Measurements from ENCODE around the gene GTF2IRD1.
"Not testable (repeated sequence)": the region's sequence is repeated elsewhere in the genome, so short reads cannot be mapped to it uniquely, and the experiment has no call there.

The GTF2IRD1 gene

DNA sequence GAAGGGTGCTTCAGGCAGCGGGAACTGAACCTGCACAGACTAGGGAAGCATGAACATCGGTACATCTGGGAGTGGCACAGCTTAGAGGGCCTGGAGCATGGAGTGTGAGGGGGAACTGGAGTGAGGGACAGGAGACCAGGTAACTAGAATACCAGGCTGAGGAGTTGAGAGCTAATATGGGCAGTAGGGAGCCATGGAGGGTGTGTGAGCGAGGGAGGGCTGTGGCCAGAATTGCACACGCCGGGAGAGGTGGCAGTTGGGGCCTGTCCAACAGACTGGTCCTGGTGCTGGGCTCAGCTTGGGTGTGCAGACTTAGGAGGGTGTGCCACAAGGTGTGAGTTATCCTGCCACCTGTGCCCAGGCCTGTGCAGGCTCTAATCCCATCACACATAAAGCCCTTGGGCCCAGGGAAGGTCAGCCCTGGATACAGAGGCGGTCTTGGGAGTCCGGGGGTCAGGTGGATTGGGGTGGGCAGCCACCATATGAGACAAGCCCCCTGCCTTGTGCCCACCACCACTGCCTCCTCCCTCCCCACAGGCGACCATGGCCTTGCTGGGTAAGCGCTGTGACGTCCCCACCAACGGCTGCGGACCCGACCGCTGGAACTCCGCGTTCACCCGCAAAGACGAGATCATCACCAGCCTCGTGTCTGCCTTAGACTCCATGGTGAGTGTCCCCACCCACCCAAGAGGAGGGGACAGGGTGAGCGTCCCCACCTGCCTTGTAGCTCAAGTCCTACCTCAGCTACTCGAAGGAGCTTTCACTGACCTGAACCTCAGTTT is 54.0 kb downstream of the GTF2IRD1 start:
- Histone ChIP-seq H3K36me3 (ENCODE audit: control insufficient read depth, insufficient read depth, low read length, severe bottlenecking) (no peaks in the 10 kb centered on the region), H3K9me3 (ENCODE audit: control insufficient read depth, low read length) (no peaks in the 10 kb centered on the region), H3K9ac (ENCODE audit: low read length) (no peak overlapping the region), H3K27me3 (replicated peaks; ENCODE audit: control insufficient read depth, insufficient read depth, low read length) (no peaks in the 10 kb centered on the region), H3K4me3 (ENCODE audit: low read length) (no peak overlapping the region), H3K4me1 (ENCODE audit: control insufficient read depth, insufficient read depth, low read length) (no peaks in the 10 kb centered on the region)
- DNase-seq (ENCODE audit: low read depth) = no peak

DNA sequence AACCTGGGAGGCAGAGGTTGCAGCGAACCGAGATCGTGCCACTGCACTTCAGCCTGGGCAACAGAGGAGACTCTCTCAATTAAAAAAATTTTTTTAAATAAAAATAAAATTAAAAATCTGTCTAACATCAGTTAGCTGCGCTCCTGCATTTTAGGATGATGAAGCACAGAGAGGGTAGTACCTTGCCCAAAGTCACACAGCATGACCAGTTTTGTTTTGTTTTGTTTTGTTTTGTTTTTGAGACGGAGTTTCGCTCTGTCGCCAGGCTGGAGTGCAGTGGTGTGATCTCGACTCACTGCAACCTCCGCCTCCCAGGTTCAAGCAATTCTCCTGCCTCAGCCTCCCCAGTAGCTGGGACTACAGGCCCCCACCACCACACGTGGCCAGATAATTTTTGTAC is 55.7 kb downstream of the GTF2IRD1 start:
- H3K9me3 ChIP-seq (ENCODE audit: control insufficient read depth, low read length); H3K9ac ChIP-seq (ENCODE audit: low read length); H3K27me3 ChIP-seq (replicated peaks; ENCODE audit: control insufficient read depth, insufficient read depth, low read length); H3K36me3 ChIP-seq (ENCODE audit: control insufficient read depth, insufficient read depth, low read length, severe bottlenecking); DNase-seq (ENCODE audit: low read depth); H3K4me3 ChIP-seq (ENCODE audit: low read length); H3K4me1 ChIP-seq (ENCODE audit: control insufficient read depth, insufficient read depth, low read length): not testable (repeated sequence)

- no peaks in the 10 kb centered on the region for H3K9me3 ChIP-seq (ENCODE audit: control insufficient read depth, low read length)
- H3K36me3 ChIP-seq (ENCODE audit: control insufficient read depth, insufficient read depth, low read length, severe bottlenecking) = peaks cover 9% of the 10 kb centered on the region
- no peaks in the 10 kb centered on the region for H3K27me3 ChIP-seq (replicated peaks; ENCODE audit: control insufficient read depth, insufficient read depth, low read length)
- DNase-seq (ENCODE audit: low read depth) = no peak
- H3K4me3 ChIP-seq (ENCODE audit: low read length) = no peak overlapping the region
- H3K9ac ChIP-seq (ENCODE audit: low read length) = no peak overlapping the region
- H3K4me1 ChIP-seq (ENCODE audit: control insufficient read depth, insufficient read depth, low read length) = no peaks in the 10 kb centered on the region
These were observed 57.6 kb downstream of the GTF2IRD1 start for GRCh38 chr7:74511345-74511744.

- no peak for DNase-seq (ENCODE audit: low read depth)
- no peaks in the 10 kb centered on the region for H3K4me1 ChIP-seq (ENCODE audit: control insufficient read depth, insufficient read depth, low read length)
- H3K36me3 ChIP-seq (ENCODE audit: control insufficient read depth, insufficient read depth, low read length, severe bottlenecking) = peaks cover 9% of the 10 kb centered on the region
- H3K4me3 ChIP-seq (ENCODE audit: low read length) = no peak overlapping the region
- no peaks in the 10 kb centered on the region for H3K27me3 ChIP-seq (replicated peaks; ENCODE audit: control insufficient read depth, insufficient read depth, low read length)
- H3K9ac ChIP-seq (ENCODE audit: low read length) = no peak overlapping the region
- H3K9me3 ChIP-seq (ENCODE audit: control insufficient read depth, low read length) = no peaks in the 10 kb centered on the region
These were observed 59.1 kb downstream of the GTF2IRD1 start for GRCh38 chr7:74512762-74513161.

DNA sequence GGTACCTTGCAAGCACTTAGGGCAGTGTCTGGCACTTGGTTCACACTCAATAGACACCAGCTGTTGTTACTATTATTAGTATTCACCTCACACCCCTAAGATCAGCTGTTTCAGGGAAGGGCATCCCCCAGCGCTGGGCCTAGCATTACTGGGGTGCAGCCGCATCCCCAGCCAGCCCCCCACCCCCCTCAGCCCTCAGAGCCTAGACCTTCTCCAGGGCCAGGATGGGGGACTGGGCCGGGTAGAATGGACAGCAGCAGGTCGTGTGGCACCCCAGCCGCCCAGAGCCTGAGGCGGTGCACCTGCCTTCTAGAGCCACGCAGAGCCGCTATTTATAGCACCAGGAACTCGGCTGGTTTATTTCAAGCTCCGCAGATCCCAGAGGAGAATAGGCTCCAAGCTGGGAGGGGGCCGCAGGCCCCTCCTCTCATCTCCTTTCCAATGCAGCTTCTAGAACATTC is 60.5 kb downstream of the GTF2IRD1 start:
- DNase-seq (ENCODE audit: low read depth) = no peak
- H3K36me3 ChIP-seq (ENCODE audit: control insufficient read depth, insufficient read depth, low read length, severe bottlenecking) = peaks cover 14% of the 10 kb centered on the region
- no peaks in the 10 kb centered on the region for H3K4me1 ChIP-seq (ENCODE audit: control insufficient read depth, insufficient read depth, low read length)
- no peak overlapping the region for H3K9ac ChIP-seq (ENCODE audit: low read length)
- H3K27me3 ChIP-seq (replicated peaks; ENCODE audit: control insufficient read depth, insufficient read depth, low read length) = no peaks in the 10 kb centered on the region
- H3K9me3 ChIP-seq (ENCODE audit: control insufficient read depth, low read length) = no peaks in the 10 kb centered on the region
- no peak overlapping the region for H3K4me3 ChIP-seq (ENCODE audit: low read length)

DNA sequence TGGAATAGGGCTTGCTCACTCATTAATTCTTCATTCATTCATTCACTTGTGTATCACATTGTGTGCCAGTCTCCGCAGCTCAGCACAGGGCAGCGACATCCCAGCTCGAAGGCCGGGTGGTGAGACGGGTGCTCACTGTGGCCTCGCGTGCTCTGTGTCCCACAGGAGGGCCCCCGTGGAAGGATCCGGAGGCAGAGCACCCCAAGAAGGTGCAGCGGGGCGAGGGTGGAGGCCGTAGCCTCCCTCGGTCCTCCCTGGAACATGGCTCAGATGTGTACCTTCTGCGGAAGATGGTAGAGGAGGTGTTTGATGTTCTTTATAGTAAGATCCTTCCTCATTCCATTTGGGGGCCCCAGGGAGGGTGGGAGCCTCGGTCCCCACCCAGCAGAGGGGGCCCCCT is 61.6 kb downstream of the GTF2IRD1 start:
- DNase-seq (ENCODE audit: low read depth) = no peak
- Histone ChIP-seq H3K36me3 (ENCODE audit: control insufficient read depth, insufficient read depth, low read length, severe bottlenecking) (peaks cover 24% of the 10 kb centered on the region), H3K4me3 (ENCODE audit: low read length) (no peak overlapping the region), H3K27me3 (replicated peaks; ENCODE audit: control insufficient read depth, insufficient read depth, low read length) (no peaks in the 10 kb centered on the region), H3K9me3 (ENCODE audit: control insufficient read depth, low read length) (no peaks in the 10 kb centered on the region), H3K4me1 (ENCODE audit: control insufficient read depth, insufficient read depth, low read length) (no peaks in the 10 kb centered on the region), H3K9ac (ENCODE audit: low read length) (no peak overlapping the region)

DNA sequence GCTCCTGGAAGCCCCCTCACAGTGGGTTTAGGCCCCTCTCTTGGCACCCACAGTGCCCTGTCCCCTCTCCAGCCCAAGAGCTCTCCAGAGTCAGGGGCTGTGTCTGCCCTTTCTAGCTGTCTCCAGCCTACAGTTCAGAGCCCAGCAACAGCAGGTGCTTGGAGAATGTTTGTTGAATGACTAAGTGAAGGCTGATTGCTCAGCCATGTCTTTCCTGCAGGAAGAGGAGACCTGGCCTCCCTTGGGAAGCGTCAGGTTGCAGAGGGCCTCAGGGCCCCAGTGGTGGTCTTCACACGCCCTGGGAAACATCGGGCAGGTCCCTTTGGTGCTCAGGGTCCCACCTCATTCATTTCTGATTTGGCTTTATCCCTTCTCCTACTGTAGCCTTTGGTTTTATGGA is 62.5 kb downstream of the GTF2IRD1 start:
- no peak overlapping the region for H3K9ac ChIP-seq (ENCODE audit: low read length)
- H3K36me3 ChIP-seq (ENCODE audit: control insufficient read depth, insufficient read depth, low read length, severe bottlenecking) = peaks cover 28% of the 10 kb centered on the region
- H3K9me3 ChIP-seq (ENCODE audit: control insufficient read depth, low read length) = no peaks in the 10 kb centered on the region
- DNase-seq (ENCODE audit: low read depth) = no peak
- H3K4me3 ChIP-seq (ENCODE audit: low read length) = no peak overlapping the region
- H3K27me3 ChIP-seq (replicated peaks; ENCODE audit: control insufficient read depth, insufficient read depth, low read length) = no peaks in the 10 kb centered on the region
- H3K4me1 ChIP-seq (ENCODE audit: control insufficient read depth, insufficient read depth, low read length) = no peaks in the 10 kb centered on the region

GRCh38 chr7:74518041-74518440 is 64.3 kb downstream of the GTF2IRD1 start:
- Histone ChIP-seq H3K36me3 (ENCODE audit: control insufficient read depth, insufficient read depth, low read length, severe bottlenecking) (peaks cover 38% of the 10 kb centered on the region), H3K9ac (ENCODE audit: low read length) (no peak overlapping the region), H3K4me3 (ENCODE audit: low read length) (no peak overlapping the region), H3K9me3 (ENCODE audit: control insufficient read depth, low read length) (peaks cover 4% of the 10 kb centered on the region), H3K27me3 (replicated peaks; ENCODE audit: control insufficient read depth, insufficient read depth, low read length) (no peaks in the 10 kb centered on the region), H3K4me1 (ENCODE audit: control insufficient read depth, insufficient read depth, low read length) (no peaks in the 10 kb centered on the region)
- no peak for DNase-seq (ENCODE audit: low read depth)

- H3K9me3 ChIP-seq (ENCODE audit: control insufficient read depth, low read length) = peaks cover 4% of the 10 kb centered on the region
- no peak overlapping the region for H3K9ac ChIP-seq (ENCODE audit: low read length)
- no peak for DNase-seq (ENCODE audit: low read depth)
- no peaks in the 10 kb centered on the region for H3K4me1 ChIP-seq (ENCODE audit: control insufficient read depth, insufficient read depth, low read length)
- H3K27me3 ChIP-seq (replicated peaks; ENCODE audit: control insufficient read depth, insufficient read depth, low read length) = no peaks in the 10 kb centered on the region
- peaks cover 37% of the 10 kb centered on the region for H3K36me3 ChIP-seq (ENCODE audit: control insufficient read depth, insufficient read depth, low read length, severe bottlenecking)
- H3K4me3 ChIP-seq (ENCODE audit: low read length) = no peak overlapping the region
These were observed 64.9 kb downstream of the GTF2IRD1 start for GRCh38 chr7:74518654-74519053.

DNA sequence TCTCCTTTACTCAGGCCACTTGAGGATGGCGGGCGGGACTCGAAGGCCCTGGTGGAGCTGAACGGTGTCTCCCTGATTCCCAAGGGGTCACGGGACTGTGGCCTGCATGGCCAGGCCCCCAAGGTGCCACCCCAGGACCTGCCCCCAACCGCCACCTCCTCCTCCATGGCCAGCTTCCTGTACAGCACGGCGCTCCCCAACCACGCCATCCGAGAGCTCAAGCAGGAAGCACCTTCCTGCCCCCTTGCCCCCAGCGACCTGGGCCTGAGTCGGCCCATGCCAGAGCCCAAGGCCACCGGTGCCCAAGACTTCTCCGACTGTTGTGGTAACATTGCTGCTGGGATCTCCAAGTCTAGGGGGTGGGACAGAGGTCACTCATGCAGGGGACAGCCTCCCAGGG is 65.7 kb downstream of the GTF2IRD1 start:
- Histone ChIP-seq H3K9me3 (ENCODE audit: control insufficient read depth, low read length) (peaks cover 4% of the 10 kb centered on the region), H3K27me3 (replicated peaks; ENCODE audit: control insufficient read depth, insufficient read depth, low read length) (no peaks in the 10 kb centered on the region), H3K36me3 (ENCODE audit: control insufficient read depth, insufficient read depth, low read length, severe bottlenecking) (peaks cover 37% of the 10 kb centered on the region), H3K4me3 (ENCODE audit: low read length) (no peak overlapping the region), H3K9ac (ENCODE audit: low read length) (no peak overlapping the region), H3K4me1 (ENCODE audit: control insufficient read depth, insufficient read depth, low read length) (no peaks in the 10 kb centered on the region)
- no peak for DNase-seq (ENCODE audit: low read depth)

DNA sequence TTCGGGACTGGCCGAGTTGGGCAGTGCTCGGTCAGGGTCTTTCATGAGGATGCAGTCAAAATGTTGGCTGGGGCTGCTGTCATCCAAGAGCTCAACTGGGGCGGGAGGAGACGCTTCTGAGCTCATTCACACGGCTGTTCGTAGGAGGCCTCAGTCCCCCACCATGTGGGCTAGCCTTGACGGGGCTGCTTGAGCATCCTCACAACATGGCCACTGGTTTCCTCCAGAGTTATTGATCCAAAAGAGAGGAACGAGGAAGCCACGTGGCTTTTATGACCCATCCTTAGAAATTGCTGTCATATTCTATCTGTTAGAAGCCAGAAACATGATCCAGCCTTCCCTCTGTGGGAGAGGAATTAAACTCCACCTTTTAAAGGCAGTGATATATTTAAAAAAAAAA is 68.1 kb downstream of the GTF2IRD1 start:
- no peak overlapping the region for H3K4me3 ChIP-seq (ENCODE audit: low read length)

More for the DNA sequence above, 68.1 kb downstream of the GTF2IRD1 start:
- peaks cover 4% of the 10 kb centered on the region for H3K9me3 ChIP-seq (ENCODE audit: control insufficient read depth, low read length)
- no peaks in the 10 kb centered on the region for H3K4me1 ChIP-seq (ENCODE audit: control insufficient read depth, insufficient read depth, low read length)
- DNase-seq (ENCODE audit: low read depth) = no peak
- peaks cover 36% of the 10 kb centered on the region for H3K36me3 ChIP-seq (ENCODE audit: control insufficient read depth, insufficient read depth, low read length, severe bottlenecking)
- no peaks in the 10 kb centered on the region for H3K27me3 ChIP-seq (replicated peaks; ENCODE audit: control insufficient read depth, insufficient read depth, low read length)
- no peak overlapping the region for H3K9ac ChIP-seq (ENCODE audit: low read length)

Measured in adipocyte (in vitro differentiated cells).